H4 (cell line): ENCODE results near the gene TBCE. TPM values are rescaled to one million over a fixed set of nuclear protein-coding genes. Genes with fewer than 3 reads are reported as not detected.
A peak's percentile ranks its signal among the peaks of the same experiment; 100 is the strongest.

ENCODE experiments used
- DNase-seq: peaks from one replicate; pipeline ENCODE4 v3.0.0-alpha.2; 2015; ENCODE audit warnings: low spot score
- total RNA-seq: library from RNA; depleted of rRNA; stranded (reverse); fragments of >200 nt; shearing (Covaris generic); gene quantifications from 2 replicates; pipeline ENCODE4 v1.2.3, GENCODE V29; 2014; rRNA removed

TBCE gene
- 32.9 and 41.2 TPM in 2 replicates for total RNA-seq

DNA sequence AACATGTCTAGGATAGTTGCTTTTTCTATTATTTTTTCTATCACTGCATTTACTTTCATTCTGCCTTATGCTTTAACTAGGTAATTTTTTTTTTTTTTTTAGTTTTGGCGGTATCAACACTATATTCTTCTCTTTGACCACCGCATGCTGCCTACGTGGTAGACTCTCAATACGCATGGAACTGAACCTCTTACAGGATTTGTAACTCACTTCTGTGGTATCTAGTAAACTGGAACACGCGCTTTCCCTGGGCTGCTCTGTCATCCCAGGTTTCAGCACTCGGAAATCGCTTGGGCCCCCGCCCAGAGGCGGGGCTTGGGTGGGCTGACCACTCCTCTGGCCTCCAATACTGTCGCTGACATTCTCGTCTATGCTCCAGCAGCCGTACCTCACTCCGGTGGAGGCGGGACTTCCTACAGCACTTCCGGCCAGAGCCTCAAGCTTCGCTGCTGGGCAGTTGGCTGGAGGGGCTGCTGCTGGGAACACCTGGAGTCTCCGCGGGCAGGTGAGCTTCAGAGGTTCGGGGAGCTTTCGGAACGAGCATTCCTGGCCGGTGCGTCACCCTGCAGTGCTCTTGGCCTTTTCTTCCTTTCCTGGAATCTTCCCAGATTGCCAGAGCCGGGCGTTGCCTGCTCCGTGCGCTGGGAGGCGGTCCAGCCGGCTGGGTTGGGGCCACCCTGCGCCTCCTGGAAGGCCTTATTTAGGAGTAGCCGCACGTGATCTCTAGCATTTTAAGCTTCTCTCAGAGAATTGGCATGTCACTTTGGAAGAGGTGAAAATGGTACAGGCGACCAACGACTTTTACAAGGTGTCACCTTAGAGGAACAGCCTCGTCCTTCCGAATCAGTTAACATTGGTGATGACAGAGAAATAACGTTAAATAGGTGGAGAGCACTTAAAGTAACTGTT is at the start of gene TBCE:
Gene TBCE (plus strand): TSS at position 428 of the 909 bp plus-strand sequence. CDS start 12,623 bp downstream, outside the sequence.
- DNase-seq, result peak; percentile 96

DNA sequence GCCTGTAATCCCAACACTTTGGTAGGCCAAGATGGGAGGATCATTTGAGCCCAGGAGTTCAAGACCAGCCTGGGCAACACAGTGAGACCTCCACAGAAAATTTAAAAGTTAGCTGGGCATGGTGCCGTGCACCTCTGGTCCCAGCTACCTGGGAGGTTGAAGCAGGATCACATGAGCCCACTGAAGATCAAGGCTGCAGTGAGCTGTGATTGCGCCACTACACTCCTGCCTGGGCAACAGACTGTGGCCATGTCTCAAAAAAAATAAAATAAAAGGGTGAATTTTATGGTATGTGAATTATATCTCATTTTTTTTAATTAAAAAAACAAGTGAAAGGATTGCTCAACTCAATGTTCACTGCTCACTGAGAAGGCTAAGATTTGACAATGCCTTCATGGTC is 48.0 kb upstream of the TBCE start:
- DNase-seq, result no peak

GRCh38 chr1:235320521-235321179 is 46.6 kb upstream of the TBCE start:
- no peak for DNase-seq

- DNase-seq, result no peak
Observed at GRCh38 chr1:235324296-235324695, 42.9 kb upstream of the TBCE start.

- DNase-seq, result no peak
Observed at GRCh38 chr1:235325139-235325538, 42.1 kb upstream of the TBCE start.

DNA sequence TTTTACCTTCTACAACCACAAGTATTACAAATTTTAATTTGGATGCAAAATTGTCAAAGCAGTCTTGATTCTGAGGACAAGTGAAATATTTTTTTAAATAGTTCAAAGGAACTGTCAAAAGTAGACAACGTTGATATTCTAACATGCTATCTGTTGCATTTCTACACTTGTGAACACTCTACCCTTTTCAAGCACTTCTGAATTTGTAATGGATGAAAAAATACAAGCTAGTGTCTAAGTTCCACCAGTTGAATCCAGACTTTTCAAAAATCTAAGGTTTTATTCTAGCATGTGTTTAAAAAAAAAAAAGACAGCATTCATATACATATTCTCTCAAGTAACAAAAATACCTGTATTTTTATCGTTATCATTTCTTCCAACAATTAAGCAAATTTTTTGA is 41.4 kb upstream of the TBCE start:
- DNase-seq, result no peak

DNA sequence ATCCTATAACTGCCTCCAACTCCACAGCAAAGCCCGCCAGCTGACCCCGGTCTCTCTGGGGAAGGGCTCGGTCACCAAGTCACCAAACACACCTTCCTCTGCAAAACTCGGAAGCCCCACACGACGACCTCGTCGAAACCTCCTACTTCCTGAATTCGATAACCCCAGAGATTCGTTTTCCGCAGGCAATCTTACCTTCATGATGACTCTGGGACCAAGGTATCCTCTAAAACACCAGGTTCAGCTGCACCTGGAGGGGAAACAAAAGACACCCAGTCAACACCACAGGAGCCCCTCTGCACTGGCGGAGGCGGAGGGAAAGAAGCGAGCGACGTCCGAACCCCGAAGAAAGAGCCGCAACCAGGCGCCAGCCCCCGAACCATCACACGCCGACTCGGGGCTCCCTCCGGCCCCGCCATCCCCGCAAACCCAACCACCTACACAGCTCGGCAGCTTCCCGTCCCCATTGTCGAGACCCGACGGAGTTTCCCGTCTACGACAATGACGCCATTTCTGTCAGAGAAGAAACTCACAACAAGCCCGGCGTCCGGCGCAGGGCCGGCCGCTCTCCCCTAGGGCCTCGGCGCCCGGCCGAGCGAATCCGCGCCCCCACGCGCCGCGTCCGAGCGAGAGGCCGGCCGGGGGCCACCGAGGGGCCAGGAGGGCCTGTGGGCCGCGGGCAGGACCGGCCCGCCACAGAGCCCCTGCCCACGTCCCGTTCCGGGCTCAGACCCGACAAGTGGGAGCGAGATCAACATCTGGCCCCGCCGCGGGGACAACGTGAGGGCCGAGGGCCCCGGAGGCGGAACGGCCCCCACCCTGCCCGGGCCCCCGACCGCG is 40.3 kb upstream of the TBCE start:
- no peak for DNase-seq

DNA sequence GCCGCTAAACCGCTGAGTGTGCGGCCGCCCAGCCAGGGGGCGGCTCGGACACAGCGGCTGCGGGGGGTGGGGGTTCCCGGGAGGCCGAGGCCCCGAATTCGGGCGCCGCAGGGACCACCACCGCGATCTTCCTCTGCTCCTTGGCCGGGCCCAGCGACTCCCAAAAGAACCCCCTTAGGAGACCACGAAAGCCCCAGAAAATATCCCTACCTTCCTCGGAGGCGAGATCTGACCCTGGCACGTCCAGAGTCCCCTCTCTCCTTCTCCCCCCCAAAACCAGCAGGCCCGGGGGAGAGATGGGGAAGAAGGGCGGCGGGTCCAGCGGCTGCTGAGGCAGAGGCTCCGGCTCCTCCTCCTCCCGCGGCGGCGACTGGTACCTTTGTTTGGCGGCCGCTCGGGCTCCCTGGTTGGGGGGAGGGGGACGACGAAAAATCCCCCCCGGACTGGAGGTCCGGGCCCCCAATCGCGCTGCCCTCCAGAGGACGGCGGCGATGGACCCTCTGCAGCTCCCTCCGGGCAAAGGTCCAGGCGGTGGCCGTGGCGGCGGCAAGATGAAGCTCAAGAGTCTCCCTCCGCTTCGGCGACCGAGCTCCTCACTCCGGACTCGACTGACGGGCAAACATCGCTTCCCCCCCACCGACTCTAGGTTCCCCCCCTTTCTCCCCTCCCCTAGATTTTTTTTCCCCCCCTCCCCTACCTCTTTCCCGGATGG is 39.5 kb upstream of the TBCE start, which contains the start of gene ARID4B:
Gene ARID4B (minus strand): TSS at position 621 of the 712 bp plus-strand sequence. CDS start 1,260 bp downstream, outside the sequence.
- peak; percentile 6 for DNase-seq

- DNase-seq, result peak; percentile 99
Observed at GRCh38 chr1:235328271-235329138, 38.7 kb upstream of the TBCE start, which contains the start of gene GGPS1. Gene GGPS1, plus strand, starts transcription at chr1:235328570. Its CDS starts 6,695 bp downstream, at chr1:235335265.

GRCh38 chr1:235329139-235329902 is 37.9 kb upstream of the TBCE start:
- no peak for DNase-seq

- no peak for DNase-seq
Observed at GRCh38 chr1:235330918-235331285, 36.3 kb upstream of the TBCE start.

DNA sequence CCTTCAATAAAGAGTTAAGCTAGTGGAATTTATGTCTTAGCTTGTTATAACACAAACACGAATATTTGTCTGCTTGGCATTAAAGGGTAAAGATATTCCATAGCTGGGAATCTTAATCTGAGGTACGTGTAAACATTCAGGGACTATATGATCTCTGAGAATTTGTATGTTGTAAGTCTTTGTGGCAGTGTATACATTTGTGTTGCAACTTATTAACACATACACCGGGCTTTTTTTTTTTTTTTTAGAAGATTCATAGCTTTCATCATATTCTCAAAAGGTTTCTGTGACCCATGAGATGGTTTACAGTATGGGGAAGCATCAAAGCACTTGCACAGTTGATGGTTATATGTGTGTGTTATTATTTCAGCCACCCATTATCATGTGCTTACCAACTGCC is 35.8 kb upstream of the TBCE start:
- no peak for DNase-seq

GRCh38 chr1:235336903-235337302 is 30.3 kb upstream of the TBCE start:
- no peak for DNase-seq

DNA sequence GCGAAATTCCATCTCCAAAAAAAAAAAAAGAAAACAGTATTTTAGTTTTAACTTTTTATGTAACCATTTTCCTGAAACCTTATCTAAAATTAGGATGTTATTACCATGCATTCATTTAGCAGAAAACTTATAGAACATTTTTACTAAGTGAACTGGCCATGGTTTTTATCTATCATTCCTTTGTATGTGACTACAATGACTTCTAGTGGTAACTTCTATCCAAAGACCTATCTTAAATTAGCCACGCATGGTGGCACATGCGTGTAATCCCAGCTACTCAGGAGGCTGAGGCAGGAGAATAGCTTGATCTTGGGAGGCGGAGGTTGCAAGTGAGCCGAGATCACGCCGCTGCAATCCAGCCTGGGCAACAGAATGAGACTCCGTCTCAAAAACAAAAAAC is 27.5 kb upstream of the TBCE start:
- DNase-seq, result no peak

- no peak for DNase-seq
Observed at GRCh38 chr1:235341334-235341733, 25.9 kb upstream of the TBCE start.

GRCh38 chr1:235342039-235342438 is 25.2 kb upstream of the TBCE start:
- DNase-seq, result no peak

DNA sequence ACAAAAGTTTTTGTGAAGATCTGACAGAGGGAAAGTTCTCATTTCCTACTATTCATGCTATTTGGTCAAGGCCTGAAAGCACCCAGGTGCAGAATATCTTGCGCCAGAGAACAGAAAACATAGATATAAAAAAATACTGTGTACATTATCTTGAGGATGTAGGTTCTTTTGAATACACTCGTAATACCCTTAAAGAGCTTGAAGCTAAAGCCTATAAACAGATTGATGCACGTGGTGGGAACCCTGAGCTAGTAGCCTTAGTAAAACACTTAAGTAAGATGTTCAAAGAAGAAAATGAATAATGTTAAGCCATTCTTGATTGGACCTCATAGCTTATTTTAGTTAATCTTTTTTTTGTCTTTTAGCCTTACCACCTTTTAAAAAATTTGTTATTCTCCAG is 24.8 kb upstream of the TBCE start:
- no peak for DNase-seq

- DNase-seq, result no peak
Observed at GRCh38 chr1:235343726-235344125, 23.5 kb upstream of the TBCE start.

GRCh38 chr1:235351441-235351840 is 15.8 kb upstream of the TBCE start:
- DNase-seq, result no peak
